AG04450 (cell line): ENCODE results near the gene EML3. TPM values are rescaled to one million over a fixed set of nuclear protein-coding genes. Genes with fewer than 3 reads are reported as not detected.

ENCODE experiments used
- CTCF ChIA-PET: fragments of 300-600, 350-600 bp; formaldehyde crosslinking; extraction: SDS; loops from one replicate; lab custom pipeline; 2022; ENCODE audit warnings: antibody characterized with exemption, inconsistent platforms; lab: Charles Lee
- POLR2A ChIA-PET: fragments of 350-600 bp; formaldehyde crosslinking; extraction: SDS; loops from one replicate; lab custom pipeline; 2021; ENCODE audit warnings: antibody characterized with exemption, inconsistent platforms; lab: Yijun Ruan, JAX
- DNase-seq: peaks from one replicate; pipeline ENCODE4 v3.0.0-alpha.2; 2011; ENCODE audit warnings: low read depth, low spot score
- H3K27ac ChIP-seq: one replicate; pipeline ENCODE4 v1.5.1; 2012; ENCODE audit warnings: low read depth, low read length, control low read depth
- H3K27me3 ChIP-seq: one replicate; pipeline ENCODE4 v1.6.0; 2012; ENCODE audit warnings: low read length; ENCODE audit not compliant: control insufficient read depth, insufficient read depth
- H3K4me3 ChIP-seq: 2 replicates; pipeline ENCODE4 v1.5.1; 2011; ENCODE audit warnings: mild to moderate bottlenecking, low read depth, low read length, control low read depth
- H3K9me3 ChIP-seq: 2 replicates; pipeline ENCODE4 v1.5.1; 2012; ENCODE audit warnings: low read length; ENCODE audit not compliant: control insufficient read depth, insufficient read depth
- CTCF ChIP-seq: IDR thresholded peaks from 2 replicates; pipeline ENCODE4 v1.5.1; 2011; ENCODE audit warnings: low read depth, low read length, control low read depth, inconsistent platforms
- polyA plus RNA-seq: library from polyadenylated mRNA; depleted of rRNA; stranded (reverse); fragments of >200 nt; gene quantifications from 2 replicates; pipeline ENCODE4 v1.2.3, GENCODE V29; 2011

The EML3 gene
- polyA plus RNA-seq, 1 experiment: 18.6 TPM

GRCh38 chr11:62607714-62608113, 4.9 kb downstream of the EML3 start:
- ChIA-PET CTCF (interaction anchor here (0.9 kb wide), 1 partner anchor 19 kb away, joined by 3 read pairs; no protein-coding TSS in a partner anchor), POLR2A (no interaction called here)
- Histone ChIP-seq H3K4me3 (no peak overlapping the region), H3K27me3 (no peaks in the 10 kb centered on the region), H3K27ac (no peak overlapping the region), H3K9me3 (peaks cover 2% of the 10 kb centered on the region; the same call in 1 of the 2 replicates)
- no peak for TF ChIP-seq CTCF
- no peak for DNase-seq

- Histone ChIP-seq H3K9me3 (peaks cover 2% of the 10 kb centered on the region; the same call in 1 of the 2 replicates), H3K4me3 (no peak overlapping the region), H3K27me3 (no peaks in the 10 kb centered on the region), H3K27ac (no peak overlapping the region)
- CTCF ChIA-PET: interaction anchor here (1.0 kb wide), 1 partner anchor 181 kb away, joined by 3 read pairs; no protein-coding TSS in a partner anchor
- TF ChIP-seq CTCF: no peak
- DNase-seq: no peak
- POLR2A ChIA-PET: interaction anchor here (0.5 kb wide), 1 partner anchor 54 kb away, joined by 3 read pairs; no protein-coding TSS in a partner anchor
These were observed 6.7 kb downstream of the EML3 start for GRCh38 chr11:62605902-62606301.

GRCh38 chr11:62605467-62605866, 7.1 kb downstream of the EML3 start:
- CTCF ChIA-PET: interaction anchor here (1.0 kb wide), 1 partner anchor 181 kb away, joined by 3 read pairs; no protein-coding TSS in a partner anchor
- Histone ChIP-seq H3K27ac (no peak overlapping the region), H3K4me3 (no peak overlapping the region)

GRCh38 chr11:62604460-62605120, 8.0 kb downstream of the EML3 start:
- no peak overlapping the region for H3K4me3 ChIP-seq
- CTCF ChIA-PET: interaction anchor here (1.0 to 1.6 kb wide), 2 partner anchors 8 to 180 kb away, joined by 3 to 4 read pairs; partner anchors contain the start of gene EML3
- POLR2A ChIA-PET: no interaction called here
- no peaks in the 10 kb centered on the region for H3K27me3 ChIP-seq
- no peak for DNase-seq
- H3K9me3 ChIP-seq: peaks cover 2% of the 10 kb centered on the region; the same call in 1 of the 2 replicates
- H3K27ac ChIP-seq: no peak overlapping the region
- no peak for TF ChIP-seq CTCF

More at GRCh38 chr11:62605467-62605866, 7.1 kb downstream of the EML3 start:
- no peak for DNase-seq
- no peaks in the 10 kb centered on the region for H3K27me3 ChIP-seq
- peaks cover 2% of the 10 kb centered on the region; the same call in 1 of the 2 replicates for H3K9me3 ChIP-seq
- POLR2A ChIA-PET: no interaction called here
- TF ChIP-seq CTCF: no peak

GRCh38 chr11:62603776-62604299, 8.7 kb downstream of the EML3 start:
- POLR2A ChIA-PET: no interaction called here
- CTCF ChIA-PET: interaction anchor here (0.9 to 1.6 kb wide), 2 partner anchors 8 to 209 kb away, joined by 3 to 4 read pairs; partner anchors contain the start of gene EML3
- Histone ChIP-seq H3K9me3 (peaks cover 2% of the 10 kb centered on the region; the same call in 1 of the 2 replicates), H3K4me3 (no peak overlapping the region), H3K27me3 (no peaks in the 10 kb centered on the region), H3K27ac (no peak overlapping the region)
- DNase-seq: no peak
- no peak for TF ChIP-seq CTCF
